Measurements from ENCODE around the gene DNM2.

DNM2 gene

GRCh38 chr19:10691178-10691881 is 26.5 kb upstream of the DNM2 start:
- no peak for DNase-seq

DNA sequence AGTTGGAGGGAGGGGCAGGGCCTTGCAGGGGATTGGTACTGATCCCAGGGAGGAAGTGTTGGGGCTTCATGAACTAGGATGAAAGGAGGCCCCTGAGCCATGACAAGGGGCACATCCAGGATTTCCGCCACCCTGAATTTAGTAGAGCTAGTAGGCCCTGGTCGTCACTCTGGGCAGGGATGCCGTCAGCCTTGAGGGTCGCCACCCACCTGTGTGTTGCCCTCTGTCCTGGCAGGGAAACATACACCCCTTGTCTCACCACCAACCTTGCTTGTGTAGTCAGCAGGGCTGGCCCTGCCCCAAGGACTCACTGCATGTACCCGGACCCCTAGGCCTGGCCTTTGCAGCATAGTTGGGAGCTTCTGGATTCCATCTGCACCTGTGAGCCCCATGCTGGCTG is 26.0 kb upstream of the DNM2 start:
- DNase-seq, result no peak

- no peak for DNase-seq
Observed at GRCh38 chr19:10692673-10693264, 25.1 kb upstream of the DNM2 start.

DNA sequence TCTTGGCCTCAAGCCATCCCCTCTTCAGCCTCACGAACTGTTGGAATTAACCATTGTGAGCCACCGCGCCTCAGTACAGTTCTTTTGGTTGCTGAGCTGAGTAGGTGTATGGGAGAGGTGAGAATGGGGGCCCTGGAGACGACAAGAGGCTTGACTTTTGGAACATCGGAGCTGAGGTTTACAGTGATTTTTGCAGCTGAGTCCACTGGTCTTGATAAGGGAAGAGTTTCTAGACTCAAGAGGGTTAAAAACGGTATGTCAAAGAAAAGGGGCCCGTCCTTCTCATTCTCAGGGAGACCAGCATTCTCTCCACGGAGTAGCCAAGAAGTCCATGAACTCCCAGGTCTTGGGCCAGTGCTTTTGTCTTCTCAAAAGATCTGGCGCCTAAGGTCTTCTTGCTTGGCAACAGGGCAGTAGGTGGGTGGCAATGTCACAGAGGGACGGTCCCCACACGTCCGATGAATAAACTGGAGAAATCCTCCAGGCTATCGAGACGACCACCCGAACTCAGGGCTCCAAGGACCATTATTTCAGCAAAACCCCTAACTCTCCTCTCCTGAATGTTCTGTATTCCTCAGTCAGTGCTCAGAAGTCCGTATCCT is 23.1 kb upstream of the DNM2 start:
- no peak for DNase-seq

DNA sequence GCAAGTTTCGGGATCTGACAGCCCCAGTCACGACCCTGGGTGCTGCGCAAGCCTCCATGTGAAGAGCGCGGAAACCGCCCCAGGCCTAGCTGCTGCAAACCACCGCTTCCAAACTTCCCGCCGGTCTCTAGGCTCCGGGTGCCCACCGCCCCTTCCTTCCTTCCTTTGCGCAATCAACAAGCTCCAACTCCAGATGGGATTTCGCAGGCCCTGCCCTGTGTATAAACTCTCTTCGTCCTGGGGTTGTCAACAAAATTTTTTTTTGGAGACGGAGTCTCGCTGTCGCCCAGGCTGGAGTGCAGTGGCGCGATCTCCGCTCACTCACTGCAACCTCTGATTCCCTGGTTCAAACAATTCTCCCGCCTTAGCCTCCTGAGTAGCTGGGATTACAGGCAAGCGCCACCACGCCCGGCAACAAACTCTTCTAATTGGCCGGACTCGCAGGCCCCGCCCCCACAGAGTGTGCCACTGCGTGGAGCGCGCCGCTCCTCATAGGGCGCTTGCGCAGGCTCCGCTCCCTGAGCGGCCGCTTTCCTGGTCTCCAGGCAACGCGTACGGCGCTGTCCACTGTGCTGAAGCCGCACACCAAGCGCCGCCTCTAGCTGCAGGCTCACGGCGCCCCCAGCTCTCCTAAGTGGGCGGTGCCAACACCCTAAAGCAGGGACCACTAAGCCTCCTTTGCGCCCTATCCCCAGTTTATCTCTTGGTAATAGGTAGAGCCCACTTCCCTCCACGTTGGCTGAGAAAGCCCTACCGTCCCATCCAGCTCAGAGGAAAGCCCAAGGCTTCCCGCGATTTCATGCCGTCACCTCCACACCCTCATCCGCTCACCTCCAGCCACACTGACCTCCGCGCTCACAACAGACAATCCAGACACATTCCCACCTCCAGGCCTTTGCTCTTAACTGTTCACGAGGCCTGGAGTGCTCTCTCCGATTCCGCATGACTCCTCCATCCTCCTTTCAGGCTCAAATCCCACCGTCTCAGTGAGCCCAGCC is 22.2 kb upstream of the DNM2 start:
- peak; percentile 96 to 98 for DNase-seq

DNA sequence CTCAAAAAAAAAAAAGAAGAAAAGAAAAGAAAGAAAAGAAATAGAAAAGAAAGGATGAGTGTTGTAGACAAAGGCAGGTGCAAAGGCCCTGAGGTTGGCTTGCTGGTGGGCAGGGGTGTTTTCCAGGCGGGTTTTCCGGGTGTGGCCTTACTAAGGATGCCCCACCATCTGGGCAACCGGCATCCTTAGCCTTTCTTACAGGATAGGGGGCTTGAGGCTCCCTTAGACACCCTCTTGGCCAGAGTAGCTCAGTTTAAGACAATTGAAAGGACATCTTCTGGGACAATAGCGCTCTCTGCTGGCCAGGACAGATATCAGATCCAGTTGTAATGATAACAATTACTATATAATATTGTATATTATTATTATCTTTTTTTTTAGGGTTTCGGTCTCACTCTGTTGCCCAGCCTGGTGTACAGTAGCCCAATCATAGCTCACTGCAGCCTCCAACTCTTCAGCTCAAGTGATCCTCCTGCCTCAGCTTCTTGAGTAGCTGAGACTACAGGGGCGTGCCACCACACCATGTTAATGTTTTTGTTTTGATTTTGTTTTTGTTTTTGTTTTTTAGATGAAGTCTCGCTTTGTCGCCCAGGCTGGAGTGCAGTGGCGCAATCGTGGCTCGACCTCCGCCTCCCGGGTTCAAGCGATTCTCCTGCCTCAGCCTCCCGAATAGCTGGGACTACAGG is 18.1 kb upstream of the DNM2 start:
- DNase-seq, result peak; percentile 79 to 82

DNA sequence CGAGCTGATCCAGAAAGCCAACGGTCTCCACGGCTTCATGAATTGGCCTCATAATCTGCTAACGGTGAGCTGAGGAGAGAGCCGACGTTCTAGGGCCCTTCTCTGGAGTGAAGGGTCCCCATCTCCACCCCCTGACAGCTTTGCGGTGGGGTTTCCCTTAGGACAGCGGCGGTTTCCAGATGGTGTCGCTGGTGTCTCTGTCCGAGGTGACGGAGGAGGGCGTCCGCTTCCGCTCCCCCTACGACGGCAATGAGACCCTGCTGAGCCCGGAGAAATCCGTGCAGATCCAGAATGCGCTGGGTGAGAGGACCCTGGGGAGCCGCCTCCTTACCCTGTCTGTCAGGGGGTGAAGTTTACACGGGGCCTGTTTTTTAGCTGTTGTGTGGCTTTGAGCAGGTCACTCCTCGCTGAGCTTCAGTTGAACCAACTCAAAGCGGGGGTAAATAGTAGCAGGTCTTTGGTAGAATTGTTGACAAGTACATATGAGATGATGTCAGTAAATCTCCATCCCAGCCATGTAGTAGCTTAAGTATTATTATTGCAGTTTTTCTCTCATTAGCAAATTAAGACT is 15.8 kb upstream of the DNM2 start:
- DNase-seq, result peak in 1 of 2 donors; percentile 28

- no peak for DNase-seq
Observed at GRCh38 chr19:10706990-10707389, 10.9 kb upstream of the DNM2 start.

- no peak for DNase-seq
Observed at GRCh38 chr19:10707440-10707839, 10.4 kb upstream of the DNM2 start.

DNA sequence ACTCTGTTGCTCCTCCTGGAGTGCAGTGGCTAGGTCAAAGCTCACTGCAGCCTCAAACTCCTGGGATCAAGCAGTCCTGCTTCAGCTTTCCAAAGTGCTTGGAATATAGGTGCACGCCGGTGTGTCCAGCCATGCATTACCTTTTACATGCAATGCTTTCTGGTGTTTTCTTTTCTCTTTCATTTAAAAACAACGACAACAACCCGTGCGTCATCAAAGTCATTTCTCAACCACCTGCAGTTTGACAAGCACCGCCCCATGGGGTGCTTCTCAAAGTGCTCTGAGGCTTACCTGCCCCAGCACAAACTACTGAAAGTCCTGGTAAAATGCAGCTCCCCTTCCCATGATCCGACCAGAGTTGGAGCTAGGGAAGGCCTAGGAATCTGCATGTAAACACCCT is 9.6 kb upstream of the DNM2 start:
- no peak for DNase-seq

- DNase-seq, result no peak
Observed at GRCh38 chr19:10712045-10712444, 5.8 kb upstream of the DNM2 start.

DNA sequence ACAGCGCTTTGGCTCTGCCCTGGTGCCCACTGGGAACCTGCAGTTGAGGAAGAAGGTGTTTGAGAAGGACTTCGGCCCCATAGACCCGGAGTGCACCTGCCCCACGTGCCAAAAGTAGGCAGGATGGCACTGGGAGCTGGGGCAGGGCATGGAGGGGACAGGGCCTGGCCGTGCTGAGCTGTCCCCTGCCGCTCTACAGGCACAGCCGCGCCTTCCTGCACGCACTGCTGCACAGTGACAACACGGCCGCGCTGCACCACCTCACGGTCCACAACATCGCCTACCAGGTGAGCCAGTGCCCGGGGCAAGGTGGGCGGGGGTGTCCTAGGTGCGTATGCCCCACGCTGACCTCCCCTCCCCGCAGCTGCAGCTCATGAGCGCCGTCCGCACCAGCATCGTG is 5.1 kb upstream of the DNM2 start:
- no peak for DNase-seq

GRCh38 chr19:10713317-10713716 is 4.6 kb upstream of the DNM2 start:
- DNase-seq, result no peak

- DNase-seq, result no peak
Observed at GRCh38 chr19:10717054-10717355, 874 bp upstream of the DNM2 start.

DNA sequence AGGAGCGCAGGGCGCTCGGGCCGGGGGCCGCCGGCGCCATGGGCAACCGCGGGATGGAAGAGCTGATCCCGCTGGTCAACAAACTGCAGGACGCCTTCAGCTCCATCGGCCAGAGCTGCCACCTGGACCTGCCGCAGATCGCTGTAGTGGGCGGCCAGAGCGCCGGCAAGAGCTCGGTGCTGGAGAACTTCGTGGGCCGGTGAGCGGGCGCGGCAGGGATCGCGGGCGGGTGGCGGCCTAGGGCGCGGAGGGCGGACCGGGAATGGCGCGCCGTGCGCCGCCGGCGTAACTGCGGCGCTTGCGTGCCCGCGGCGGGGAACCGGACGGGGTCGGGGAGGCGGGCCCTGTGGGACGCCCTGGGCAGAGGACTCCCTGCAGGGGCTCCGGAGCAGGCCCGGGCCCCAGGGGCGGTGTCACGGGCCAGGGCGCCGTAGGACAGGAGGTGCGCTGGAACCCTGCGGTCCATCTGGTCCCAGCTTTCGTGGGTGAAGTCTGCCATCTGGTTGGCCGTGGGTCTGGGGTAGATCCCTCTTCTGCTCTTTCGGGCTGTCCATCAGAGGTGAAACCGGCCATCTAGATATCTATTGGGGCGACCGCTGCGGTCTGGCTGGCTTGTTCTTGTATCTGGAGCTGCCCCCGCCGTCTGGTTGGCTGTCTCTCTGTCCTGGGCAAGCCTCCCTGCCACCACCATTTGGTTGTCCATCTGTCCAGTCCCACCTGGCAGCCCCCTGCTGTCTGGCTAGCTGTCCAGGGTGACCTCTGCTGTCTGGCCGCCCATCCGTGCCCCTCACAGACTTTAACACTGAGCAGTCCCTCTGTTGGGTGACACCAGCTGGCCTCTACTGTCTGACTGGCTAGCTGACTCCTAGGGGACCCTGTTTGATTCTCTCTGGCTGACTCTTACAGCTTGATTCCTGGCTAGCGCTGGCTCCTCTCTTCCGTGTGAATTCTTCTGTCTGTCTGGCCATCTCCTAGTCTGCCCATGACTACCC is 622 bp downstream of the DNM2 start:
- peak; percentile 35 to 60 for DNase-seq

- peak; percentile 45 to 66 for DNase-seq
Observed at GRCh38 chr19:10719466-10719961, 1.6 kb downstream of the DNM2 start.

GRCh38 chr19:10720607-10721125 is 2.8 kb downstream of the DNM2 start:
- no peak for DNase-seq

DNA sequence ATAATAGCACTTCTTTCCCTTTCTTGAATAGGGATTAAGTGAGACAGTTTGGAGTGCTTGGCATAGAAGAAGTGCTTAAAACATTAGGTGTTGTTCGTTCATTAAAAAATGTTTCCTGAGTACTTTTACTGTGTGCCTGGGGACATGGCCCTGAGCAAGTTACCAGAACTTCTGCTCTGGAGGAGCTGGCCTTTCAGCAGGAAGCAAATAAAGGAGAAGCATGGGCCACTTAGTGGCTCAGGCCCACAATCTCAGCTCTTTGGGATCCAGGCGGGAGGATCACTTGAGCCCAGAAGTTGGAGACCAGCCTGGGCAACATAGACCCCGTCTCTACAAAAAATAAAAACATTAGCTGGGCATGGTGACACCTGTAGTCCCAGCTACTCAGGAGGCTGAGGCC is 5.7 kb downstream of the DNM2 start:
- peak; percentile 33 to 44 for DNase-seq

GRCh38 chr19:10724573-10725071 is 6.7 kb downstream of the DNM2 start:
- DNase-seq, result peak in 1 of 2 donors; percentile 44

GRCh38 chr19:10725415-10725814 is 7.5 kb downstream of the DNM2 start:
- no peak for DNase-seq
